Measurements from ENCODE around the gene TUBGCP2. TPM values are rescaled to one million over a fixed set of nuclear protein-coding genes. Genes with fewer than 3 reads are reported as not detected.

TUBGCP2 gene
- total RNA-seq, 3 donors from 2014 or later: 48.1 to 63.4 (median 58.8) TPM

DNA sequence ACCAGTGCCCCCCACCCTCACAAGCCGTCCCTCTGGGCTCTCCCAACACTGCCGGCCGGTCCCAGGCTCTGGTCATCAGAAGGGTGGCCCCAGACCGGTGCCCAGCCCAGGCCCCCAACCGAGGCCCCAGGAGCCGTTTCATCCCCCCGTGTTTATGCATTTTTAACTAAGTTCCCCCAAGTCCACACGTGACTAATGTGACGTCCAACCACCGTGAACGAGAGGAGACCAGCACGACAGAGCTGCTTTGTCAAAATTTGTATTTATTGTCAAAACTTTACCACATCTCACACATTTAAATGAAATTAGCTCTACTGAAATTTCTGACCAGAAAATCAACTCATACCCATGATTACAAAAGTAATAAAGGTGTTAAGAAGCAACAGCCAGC, 62.4 kb downstream of the TUBGCP2 start:
- Histone ChIP-seq H3K4me3 (no peak overlapping the region), H3K4me1 (ENCODE audit: low read depth) (no peaks in the 10 kb centered on the region)
- no peak for ATAC-seq

DNA sequence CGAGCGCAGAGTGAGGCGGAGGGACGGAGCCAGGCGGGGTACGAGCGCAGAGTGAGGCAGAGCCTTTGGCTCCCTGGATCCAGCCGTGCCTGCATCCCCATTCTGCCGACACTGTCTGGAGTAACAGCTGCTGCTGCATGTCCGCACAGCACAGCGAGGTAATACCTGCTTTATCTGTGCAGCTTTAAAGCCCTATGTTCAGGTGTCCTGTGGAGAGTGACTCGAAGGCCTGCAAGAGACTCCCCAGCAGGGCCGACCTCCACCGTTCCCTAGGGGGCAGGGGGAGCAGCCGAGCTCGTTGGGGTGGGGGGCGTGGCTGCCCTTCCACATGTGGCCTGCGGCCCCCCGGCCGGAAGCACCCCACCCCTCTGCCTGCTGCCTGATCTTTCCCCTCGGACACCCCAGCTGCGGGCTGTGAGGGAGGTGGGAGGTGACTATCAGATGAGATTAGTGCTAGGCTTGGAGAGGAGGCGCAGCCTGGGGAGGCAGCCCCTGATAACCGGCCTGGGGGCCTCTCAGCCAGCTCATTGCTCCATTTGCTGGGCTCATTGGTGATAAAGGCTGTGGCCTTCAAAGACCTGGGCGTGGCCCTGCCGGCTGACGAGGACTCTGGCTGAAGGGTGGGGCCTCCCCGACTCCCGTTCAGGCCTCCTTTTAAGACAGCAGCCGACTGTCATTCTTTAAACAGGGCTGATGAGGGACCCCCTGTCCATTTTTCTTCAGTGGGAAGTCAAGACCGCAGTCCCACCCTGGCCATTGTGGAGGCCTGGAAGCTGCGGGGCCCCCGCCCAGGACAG, 63.0 kb downstream of the TUBGCP2 start:
- Histone ChIP-seq H3K9me3 (no peaks in the 10 kb centered on the region), H3K4me3 (no peak overlapping the region), H3K4me1 (ENCODE audit: low read depth) (no peaks in the 10 kb centered on the region), H3K36me3 (ENCODE audit: low read depth) (no peaks in the 10 kb centered on the region)
- TF ChIP-seq, protein P1, sequence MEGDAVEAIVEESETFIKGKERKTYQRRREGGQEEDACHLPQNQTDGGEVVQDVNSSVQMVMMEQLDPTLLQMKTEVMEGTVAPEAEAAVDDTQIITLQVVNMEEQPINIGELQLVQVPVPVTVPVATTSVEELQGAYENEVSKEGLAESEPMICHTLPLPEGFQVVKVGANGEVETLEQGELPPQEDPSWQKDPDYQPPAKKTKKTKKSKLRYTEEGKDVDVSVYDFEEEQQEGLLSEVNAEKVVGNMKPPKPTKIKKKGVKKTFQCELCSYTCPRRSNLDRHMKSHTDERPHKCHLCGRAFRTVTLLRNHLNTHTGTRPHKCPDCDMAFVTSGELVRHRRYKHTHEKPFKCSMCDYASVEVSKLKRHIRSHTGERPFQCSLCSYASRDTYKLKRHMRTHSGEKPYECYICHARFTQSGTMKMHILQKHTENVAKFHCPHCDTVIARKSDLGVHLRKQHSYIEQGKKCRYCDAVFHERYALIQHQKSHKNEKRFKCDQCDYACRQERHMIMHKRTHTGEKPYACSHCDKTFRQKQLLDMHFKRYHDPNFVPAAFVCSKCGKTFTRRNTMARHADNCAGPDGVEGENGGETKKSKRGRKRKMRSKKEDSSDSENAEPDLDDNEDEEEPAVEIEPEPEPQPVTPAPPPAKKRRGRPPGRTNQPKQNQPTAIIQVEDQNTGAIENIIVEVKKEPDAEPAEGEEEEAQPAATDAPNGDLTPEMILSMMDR (IDR thresholded peaks at IDR 0.05): no peak
- ATAC-seq (peak; percentile 72), DNase-seq (peak; percentile 66 to 72 (median 66))
- intact Hi-C loops (cut with DNase I, micrococcal nuclease): no loop called here

More for the DNA sequence above, 62.4 kb downstream of the TUBGCP2 start:
- TF ChIP-seq, protein P1 (IDR thresholded peaks at IDR 0.05): no peak
- intact Hi-C loops (cut with DNase I, micrococcal nuclease): no loop called here
- DNase-seq: no peak
- Histone ChIP-seq H3K9me3 (no peaks in the 10 kb centered on the region), H3K36me3 (ENCODE audit: low read depth) (no peaks in the 10 kb centered on the region)

GRCh38 chr10:133243593-133243992, 65.1 kb downstream of the TUBGCP2 start:
- Histone ChIP-seq H3K9me3 (no peaks in the 10 kb centered on the region), H3K4me3 (no peak overlapping the region), H3K4me1 (ENCODE audit: low read depth) (no peaks in the 10 kb centered on the region), H3K36me3 (ENCODE audit: low read depth) (no peaks in the 10 kb centered on the region)
- TF ChIP-seq, protein P1 (IDR thresholded peaks at IDR 0.05): no peak
- intact Hi-C loops (cut with DNase I, micrococcal nuclease): no loop called here
- DNase-seq (no peak), ATAC-seq (no peak)

GRCh38 chr10:133242611-133243356, 65.9 kb downstream of the TUBGCP2 start:
- ATAC-seq: no peak
- DNase-seq: no peak
- Histone ChIP-seq H3K4me3 (no peak overlapping the region), H3K4me1 (ENCODE audit: low read depth) (no peaks in the 10 kb centered on the region), H3K36me3 (ENCODE audit: low read depth) (no peaks in the 10 kb centered on the region), H3K9me3 (no peaks in the 10 kb centered on the region)
- TF ChIP-seq, protein P1 (IDR thresholded peaks at IDR 0.05): no peak
- intact Hi-C loops (cut with DNase I, micrococcal nuclease): no loop called here

- DNase-seq (no peak), ATAC-seq (peak; percentile 42)
- TF ChIP-seq, protein P1 (IDR thresholded peaks at IDR 0.05): no peak
- intact Hi-C loops (cut with DNase I, micrococcal nuclease): no loop called here
- Histone ChIP-seq H3K4me3 (no peak overlapping the region), H3K9me3 (no peaks in the 10 kb centered on the region), H3K4me1 (ENCODE audit: low read depth) (peaks cover 4% of the 10 kb centered on the region), H3K36me3 (ENCODE audit: low read depth) (no peaks in the 10 kb centered on the region)
These were observed 67.0 kb downstream of the TUBGCP2 start for GRCh38 chr10:133241501-133242205.

Data from mucosa of descending colon (tissue), 3 donors.